ENCODE data around the gene ZEB2. TPM values are rescaled to one million over a fixed set of nuclear protein-coding genes. Genes with fewer than 3 reads are reported as not detected.

Gene ZEB2
- polyA plus RNA-seq, 1 donor from 2014 or later: 2.2 TPM

GRCh38 chr2:144548532-144549191 lies 28.7 kb upstream of the ZEB2 start:
- Histone ChIP-seq H3K9me2 (ENCODE audit: insufficient read depth, low read length) (no peaks in the 10 kb centered on the region), H4K20me1 (ENCODE audit: insufficient read depth) (no peaks in the 10 kb centered on the region), H3K27ac (ENCODE audit: low read length) (no peak overlapping the region), H3K4me2 (ENCODE audit: low read length) (no peak overlapping the region), H2AFZ (ENCODE audit: low read depth, low read length) (no peak overlapping the region), H3K36me3 (ENCODE audit: insufficient read depth, low read length) (no peaks in the 10 kb centered on the region), H3F3A (ENCODE audit: insufficient read depth, low read length, poor library complexity, severe bottlenecking) (no peaks in the 10 kb centered on the region), H3K4me3 (ENCODE audit: low read length) (no peak overlapping the region), H3K27me3 (ENCODE audit: insufficient read depth, low read depth, low read length) (no peaks in the 10 kb centered on the region), H3K79me2 (replicated peaks; ENCODE audit: insufficient read depth, low read length) (no peaks in the 10 kb centered on the region), H3K9ac (ENCODE audit: low read length) (no peak overlapping the region), H3K9me3 (ENCODE audit: low read length) (no peaks in the 10 kb centered on the region)
- no peak for TF ChIP-seq CTCF (IDR thresholded peaks at IDR 0.05; ENCODE audit: poor library complexity, severe bottlenecking)

GRCh38 chr2:144548088-144548487 lies 28.2 kb upstream of the ZEB2 start:
- Histone ChIP-seq H2AFZ (ENCODE audit: low read depth, low read length) (no peak overlapping the region), H3K4me2 (ENCODE audit: low read length) (no peak overlapping the region)

More at GRCh38 chr2:144548088-144548487, 28.2 kb upstream of the ZEB2 start:
- TF ChIP-seq MXI1 (conservative IDR thresholded peaks at IDR 0.05; ENCODE audit: poor library complexity, severe bottlenecking): no peak
- TF ChIP-seq POLR2AphosphoS5 (IDR thresholded peaks at IDR 0.05): no peak
- no peak for TF ChIP-seq EP300 (conservative IDR thresholded peaks at IDR 0.05; ENCODE audit: poor library complexity, severe bottlenecking)
- TF ChIP-seq REST (IDR thresholded peaks at IDR 0.05; ENCODE audit: borderline replicate concordance): no peak
- TF ChIP-seq CTCF (IDR thresholded peaks at IDR 0.05; ENCODE audit: poor library complexity, severe bottlenecking): no peak
- TF ChIP-seq SMC3 (conservative IDR thresholded peaks at IDR 0.05; ENCODE audit: poor library complexity): no peak
- no peak overlapping the region for H3K9ac ChIP-seq (ENCODE audit: low read length)
- H3K79me2 ChIP-seq (replicated peaks; ENCODE audit: insufficient read depth, low read length): no peaks in the 10 kb centered on the region
- H3K27ac ChIP-seq (ENCODE audit: low read length): no peak overlapping the region
- no peaks in the 10 kb centered on the region for H3F3A ChIP-seq (ENCODE audit: insufficient read depth, low read length, poor library complexity, severe bottlenecking)
- no peak overlapping the region for H3K4me3 ChIP-seq (ENCODE audit: low read length)
- no peaks in the 10 kb centered on the region for H3K9me3 ChIP-seq (ENCODE audit: low read length)
- H3K36me3 ChIP-seq (ENCODE audit: insufficient read depth, low read length): no peaks in the 10 kb centered on the region
- H4K20me1 ChIP-seq (ENCODE audit: insufficient read depth): no peaks in the 10 kb centered on the region
- no peaks in the 10 kb centered on the region for H3K9me2 ChIP-seq (ENCODE audit: insufficient read depth, low read length)
- H3K27me3 ChIP-seq (ENCODE audit: insufficient read depth, low read depth, low read length): no peaks in the 10 kb centered on the region
